Measurements from ENCODE around the gene UGT1A7.
"Not testable (repeated sequence)": the region's sequence is repeated elsewhere in the genome, so short reads cannot be mapped to it uniquely, and the experiment has no call there.

UGT1A7 gene
- 0 reads per million in 2 donors for total RNA-seq

DNA sequence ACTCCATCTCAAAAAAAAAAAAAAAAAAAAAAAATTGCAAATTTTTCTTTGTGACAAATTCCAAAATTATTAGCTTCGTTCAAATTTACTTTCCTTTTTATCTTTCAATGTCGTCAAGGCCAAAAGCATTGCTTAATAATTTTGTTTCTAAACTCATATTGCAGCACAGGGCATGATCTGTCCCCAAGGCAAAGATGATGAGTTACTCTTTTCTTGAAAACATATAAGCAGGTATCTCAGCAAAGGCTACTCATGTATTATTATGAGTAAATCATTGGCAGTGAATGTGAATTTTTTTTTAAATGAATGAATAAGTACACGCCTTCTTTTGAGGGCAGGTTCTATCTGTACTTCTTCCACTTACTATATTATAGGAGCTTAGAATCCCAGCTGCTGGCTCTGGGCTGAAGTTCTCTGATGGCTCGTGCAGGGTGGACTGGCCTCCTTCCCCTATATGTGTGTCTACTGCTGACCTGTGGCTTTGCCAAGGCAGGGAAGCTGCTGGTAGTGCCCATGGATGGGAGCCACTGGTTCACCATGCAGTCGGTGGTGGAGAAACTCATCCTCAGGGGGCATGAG is at the start of gene UGT1A7:
TSS of gene UGT1A7 (plus strand) at position 381 of the 579 bp plus-strand sequence. CDS start at position 418, 37 bp downstream.
- no peak for DNase-seq

DNA sequence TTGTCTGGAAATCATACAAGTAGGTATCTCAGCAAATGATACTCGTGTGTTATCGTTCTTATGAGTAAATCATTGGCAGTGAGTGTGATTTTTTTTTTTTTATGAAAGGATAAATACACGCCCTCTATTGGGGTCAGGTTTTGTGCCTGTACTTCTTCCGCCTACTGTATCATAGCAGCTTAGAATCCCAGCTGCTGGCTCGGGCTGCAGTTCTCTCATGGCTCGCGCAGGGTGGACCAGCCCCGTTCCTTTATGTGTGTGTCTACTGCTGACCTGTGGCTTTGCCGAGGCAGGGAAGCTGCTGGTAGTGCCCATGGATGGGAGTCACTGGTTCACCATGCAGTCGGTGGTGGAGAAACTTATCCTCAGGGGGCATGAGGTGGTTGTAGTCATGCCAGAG is 45.4 kb upstream of the UGT1A7 start, which contains the start of gene UGT1A10:
TSS of gene UGT1A10 (plus strand) at position 143 of the 400 bp plus-strand sequence. CDS start at position 218, 75 bp downstream.
- DNase-seq, result not testable (repeated sequence)

DNA sequence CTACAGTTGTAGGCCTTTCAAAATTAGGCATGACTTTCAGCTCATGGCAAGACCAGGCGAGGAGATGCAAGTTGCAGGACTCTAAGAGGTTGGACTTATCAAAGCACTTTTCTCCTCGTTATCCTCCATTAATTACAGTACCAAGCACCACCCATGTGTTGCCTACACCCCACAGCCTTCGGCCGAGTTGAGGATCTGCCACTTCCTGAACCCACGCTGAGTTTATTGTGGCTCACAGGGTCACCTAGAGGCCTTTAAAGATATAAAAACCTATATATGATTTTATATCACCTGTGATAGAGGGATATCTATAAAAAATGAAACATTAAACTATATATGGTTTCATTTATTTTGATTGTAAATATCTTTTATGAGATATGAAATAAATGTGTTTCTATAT is 42.9 kb upstream of the UGT1A7 start:
- DNase-seq, result no peak

DNA sequence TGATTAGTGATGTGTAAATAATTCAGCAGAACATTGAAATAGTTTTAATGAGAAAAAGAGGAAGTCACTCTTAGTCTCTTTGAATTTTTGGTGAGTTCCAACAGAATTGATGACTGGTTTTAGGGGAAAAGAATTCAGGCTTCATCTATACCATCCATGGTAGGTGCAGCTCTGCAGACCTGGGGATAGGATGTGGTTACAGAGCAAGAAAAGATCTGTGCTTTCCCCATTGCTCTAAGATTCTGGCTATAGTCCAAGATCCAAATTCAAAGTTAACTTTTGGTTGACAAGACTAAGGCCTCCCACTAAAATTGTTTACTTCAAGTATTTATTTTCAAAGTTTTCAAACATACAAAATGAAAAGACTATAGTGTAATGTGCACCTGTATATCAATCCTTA is 41.8 kb upstream of the UGT1A7 start:
- DNase-seq, result no peak

DNA sequence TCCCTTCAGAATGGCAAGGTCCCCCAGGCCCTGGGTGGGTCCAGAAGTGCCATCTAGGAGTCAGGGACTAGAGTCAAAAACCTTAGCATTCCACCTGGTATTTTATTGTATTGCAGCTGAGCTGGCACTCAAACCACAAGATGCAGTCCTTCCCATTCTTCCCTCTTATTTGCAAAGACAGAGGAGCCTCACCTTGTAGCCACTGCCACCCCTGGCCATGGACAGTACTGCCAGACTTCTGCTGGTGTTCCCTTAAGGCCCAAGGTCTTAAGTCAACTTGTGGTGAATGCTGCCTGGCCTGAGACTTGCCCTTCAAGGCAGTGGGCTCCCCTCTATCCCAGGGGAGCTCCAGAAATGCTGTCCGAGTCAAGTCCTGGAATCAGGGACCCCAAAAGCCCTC is 38.6 kb upstream of the UGT1A7 start:
- DNase-seq, result no peak

DNA sequence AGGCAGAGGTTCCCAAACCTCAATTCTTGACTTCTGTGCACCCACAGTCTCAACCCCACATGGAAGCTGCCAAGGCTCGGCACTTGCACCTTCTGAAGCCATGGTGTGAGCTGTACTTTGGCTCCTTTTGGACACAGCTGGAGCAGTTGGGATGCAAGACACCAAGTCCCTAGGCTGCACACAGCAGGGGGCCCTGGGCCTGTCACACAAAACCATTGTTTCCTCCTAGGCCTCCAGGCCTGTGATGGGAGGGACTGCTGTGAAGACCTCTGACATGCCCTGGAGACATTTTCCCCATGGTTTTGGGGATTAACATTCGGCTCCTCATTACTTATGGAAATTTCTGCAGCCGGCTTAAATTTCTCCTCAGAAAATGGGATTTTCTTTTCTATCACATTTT is 35.7 kb upstream of the UGT1A7 start:
- not testable (repeated sequence) for DNase-seq

DNA sequence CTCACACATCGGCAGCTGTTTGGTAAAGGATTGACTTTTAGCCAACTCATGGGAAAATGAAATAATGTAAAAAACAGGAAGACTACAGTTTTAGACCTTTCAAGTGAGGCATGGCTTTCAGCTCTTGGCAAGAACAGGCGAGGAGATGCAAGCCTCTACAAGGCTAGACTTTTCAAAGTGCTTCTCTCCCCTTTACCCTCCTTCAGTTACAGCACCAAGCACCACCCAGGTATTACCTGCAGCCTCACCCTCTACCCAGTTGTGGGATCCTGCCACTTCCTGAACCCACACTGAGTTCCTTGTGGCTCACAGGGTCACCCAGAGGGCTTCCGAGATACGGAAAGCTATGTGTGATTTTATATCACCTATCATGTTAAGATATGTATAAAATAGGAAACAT is 30.7 kb upstream of the UGT1A7 start:
- DNase-seq, result no peak

DNA sequence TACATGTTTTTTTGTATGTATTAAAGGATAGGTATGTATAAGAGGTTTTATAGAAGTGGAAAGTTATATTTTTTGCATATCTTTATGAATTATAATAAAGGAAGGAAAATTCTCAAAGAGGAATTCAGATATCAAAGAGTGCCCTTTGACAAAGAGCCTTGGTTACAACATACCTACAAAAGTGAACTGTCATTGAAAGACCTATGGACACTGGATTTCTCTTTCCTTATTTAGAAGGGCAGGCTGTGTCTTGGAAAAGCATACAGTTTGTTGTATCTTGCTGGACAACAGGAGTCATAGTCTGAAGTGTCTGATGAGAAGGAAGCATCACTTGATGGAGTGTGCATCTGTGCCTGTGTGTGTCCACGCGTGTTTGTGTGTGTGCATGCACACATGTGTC is 30.3 kb upstream of the UGT1A7 start:
- DNase-seq, result no peak

DNA sequence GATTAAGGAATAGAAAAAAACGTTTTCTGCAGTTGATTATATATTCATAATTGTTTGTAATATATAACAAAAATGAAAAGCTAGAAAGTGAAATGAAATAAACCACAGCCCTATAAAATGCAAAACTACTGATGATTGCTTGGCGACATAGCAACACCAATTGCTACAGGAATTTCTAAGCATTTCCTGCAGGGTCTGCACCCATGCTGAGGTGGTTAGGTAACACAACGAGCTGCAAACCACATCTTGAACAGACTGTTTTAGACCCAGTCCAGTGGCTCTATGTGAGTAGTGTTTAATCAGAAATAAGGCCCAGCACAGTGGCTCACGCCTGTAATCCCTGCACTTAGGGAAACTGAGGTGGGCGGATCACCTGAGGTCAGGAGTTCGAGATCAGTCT is 27.2 kb upstream of the UGT1A7 start:
- DNase-seq, result no peak

DNA sequence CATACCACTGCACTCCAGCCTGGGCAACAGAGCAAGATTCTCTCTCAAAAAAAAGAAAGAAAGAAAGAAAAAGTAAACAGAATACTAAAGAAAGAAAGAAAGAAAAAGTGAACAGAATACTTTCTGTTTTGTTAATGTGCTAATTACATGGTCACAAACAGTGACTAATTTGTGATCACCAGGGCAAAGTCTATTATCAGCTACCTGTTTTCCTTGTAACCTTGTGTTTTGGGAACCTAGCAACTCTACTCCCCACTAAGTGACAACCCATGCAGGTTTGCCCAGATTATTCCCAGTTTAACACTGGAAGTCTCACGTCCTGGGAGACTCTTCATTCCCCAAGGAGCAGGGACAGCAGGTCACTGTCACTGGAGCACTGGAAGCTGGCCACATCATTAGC is 26.7 kb upstream of the UGT1A7 start:
- DNase-seq, result no peak

DNA sequence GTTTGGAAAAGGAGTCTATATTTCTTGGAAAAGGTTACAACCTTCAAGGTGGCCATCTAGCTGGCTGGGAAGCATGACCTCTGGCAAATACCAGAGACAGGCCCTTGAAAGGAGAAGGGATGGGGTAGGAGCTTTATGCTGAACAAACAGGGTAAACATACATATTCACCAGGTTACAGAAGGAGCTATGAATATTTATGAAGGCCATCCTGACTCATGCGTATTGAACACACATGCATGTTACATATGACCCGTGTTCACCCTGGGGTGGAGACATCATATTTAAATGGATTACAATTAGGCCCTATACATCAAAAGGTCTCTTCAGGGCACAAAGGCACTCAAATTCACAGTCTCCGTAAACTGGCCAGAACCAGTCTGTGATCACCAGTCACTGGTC is 25.8 kb upstream of the UGT1A7 start:
- not testable (repeated sequence) for DNase-seq

DNA sequence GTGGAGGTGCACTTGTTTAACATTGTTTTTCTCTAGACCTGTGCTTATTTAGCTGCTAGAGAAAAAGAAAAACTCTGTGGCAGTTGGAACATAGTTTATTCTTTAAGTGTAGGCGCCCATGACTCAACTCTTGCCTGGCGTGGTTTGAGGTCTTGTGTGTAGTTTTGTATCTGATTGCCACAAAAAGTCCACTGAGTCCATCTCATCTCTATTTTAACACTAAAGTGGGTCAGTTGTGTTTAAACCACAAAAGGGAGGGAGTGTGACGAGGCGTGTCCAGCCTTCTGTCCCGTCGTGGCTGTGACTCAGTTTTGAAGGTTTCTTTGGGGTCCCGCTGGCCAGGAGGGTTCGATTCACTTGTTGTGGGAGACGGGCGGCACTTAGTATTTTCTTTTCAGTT is 25.3 kb upstream of the UGT1A7 start:
- no peak for DNase-seq

DNA sequence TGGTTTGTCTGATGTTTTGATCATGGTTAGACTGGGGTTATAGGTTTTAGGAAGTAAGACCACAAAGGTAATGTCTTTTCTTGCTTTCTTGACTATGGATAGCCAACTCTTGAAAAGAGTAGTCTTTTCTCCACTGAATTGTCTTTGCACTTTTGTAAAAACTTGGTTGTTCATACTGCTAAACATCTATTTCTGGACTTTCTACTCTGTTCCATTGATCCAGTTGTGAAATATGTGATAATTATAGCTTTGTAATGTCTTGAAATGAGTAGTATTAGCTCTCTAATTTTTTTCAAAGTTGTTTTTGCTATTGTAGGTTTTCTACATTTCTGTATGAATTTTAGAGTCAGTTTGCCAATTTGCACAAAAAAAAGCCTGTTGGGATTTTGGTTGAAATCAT is 23.1 kb upstream of the UGT1A7 start:
- no peak for DNase-seq

DNA sequence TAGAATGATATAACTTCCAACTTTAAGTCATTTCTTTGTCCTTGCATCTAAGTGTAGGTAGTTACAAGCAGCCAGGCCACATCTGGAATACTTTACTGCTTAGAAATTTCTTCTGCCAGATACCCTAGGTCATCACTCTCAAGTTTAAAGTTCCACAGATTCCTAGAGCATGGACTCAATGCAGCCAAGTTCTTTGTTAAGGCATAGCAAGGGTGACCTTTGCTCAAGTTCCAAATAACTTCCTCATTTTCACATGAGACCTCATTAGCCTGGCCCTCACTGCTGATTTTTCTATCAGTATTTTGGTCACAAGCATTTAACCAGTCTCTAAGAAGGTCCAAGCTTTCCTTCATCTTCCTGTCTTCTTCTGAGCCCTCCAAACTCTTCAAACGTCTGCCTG is 17.8 kb upstream of the UGT1A7 start:
- DNase-seq, result no peak

DNA sequence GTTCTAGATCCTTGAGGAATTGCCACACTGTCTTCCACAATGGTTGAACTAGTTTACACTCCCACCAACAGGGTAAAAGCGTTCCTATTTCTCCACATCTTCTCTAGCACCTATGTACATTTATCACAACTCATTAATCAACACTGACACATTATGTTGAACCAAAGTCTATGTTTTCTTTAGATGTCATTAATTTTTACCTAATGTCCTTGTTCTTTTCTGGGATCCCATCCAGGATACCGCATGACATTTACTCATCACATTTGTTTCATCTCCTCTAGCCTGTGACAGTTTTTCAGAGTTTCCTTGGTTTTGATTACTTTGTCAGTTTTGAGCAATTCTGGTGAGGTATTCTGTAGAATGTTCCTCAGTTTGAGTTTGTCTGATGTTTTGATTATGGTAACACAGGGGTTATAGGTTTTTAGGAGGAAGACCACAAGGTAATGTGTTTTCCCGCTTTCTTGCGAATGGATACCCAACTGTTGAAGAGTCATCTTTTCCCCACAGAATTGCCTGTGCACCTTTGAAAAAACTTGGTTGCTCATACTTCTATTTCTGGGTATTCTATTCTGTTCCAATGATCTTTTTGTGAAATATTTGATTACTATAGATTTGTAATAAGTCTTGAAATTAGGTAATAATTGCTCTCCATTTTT is 13.0 kb upstream of the UGT1A7 start:
- no peak for DNase-seq

DNA sequence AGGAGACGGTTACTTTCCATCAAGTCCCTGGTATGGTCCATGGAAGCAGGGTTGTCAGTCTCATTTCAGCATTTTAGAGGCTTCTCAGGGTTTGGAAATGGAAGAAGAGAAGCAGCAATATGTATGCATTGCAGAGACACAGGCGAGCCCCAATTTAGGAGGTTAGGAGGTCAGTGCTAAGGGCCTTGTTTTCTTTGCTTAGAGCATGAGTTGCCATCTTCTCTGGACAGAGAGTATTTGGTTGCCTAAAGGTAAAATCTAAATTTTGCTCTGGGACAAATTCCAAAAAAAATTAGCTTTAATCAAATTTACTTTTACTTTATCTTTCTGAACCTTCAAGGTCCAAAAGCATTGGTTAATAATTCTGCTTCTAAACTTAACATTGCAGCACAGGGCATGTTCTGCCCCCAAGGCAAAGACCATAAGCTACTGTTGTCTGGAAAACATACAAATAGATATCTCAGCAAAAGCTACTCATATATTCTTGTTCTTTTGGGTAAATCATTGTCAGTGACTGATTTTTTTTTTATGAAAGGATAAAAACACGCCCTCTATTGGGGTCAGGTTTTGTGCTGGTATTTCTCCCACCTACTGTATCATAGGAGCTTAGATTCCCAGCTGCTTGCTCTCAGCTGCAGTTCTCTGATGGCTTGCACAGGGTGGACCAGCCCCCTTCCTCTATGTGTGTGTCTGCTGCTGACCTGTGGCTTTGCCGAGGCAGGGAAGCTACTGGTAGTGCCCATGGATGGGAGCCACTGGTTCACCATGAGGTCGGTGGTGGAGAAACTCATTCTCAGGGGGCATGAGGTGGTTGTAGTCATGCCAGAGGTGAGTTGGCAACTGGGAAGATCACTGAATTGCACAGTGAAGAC is 10.2 kb upstream of the UGT1A7 start, which contains the start of gene UGT1A9:
TSS of gene UGT1A9 (plus strand) at position 609 of the 872 bp plus-strand sequence. CDS start at position 646, 37 bp downstream.
- DNase-seq, result no peak

DNA sequence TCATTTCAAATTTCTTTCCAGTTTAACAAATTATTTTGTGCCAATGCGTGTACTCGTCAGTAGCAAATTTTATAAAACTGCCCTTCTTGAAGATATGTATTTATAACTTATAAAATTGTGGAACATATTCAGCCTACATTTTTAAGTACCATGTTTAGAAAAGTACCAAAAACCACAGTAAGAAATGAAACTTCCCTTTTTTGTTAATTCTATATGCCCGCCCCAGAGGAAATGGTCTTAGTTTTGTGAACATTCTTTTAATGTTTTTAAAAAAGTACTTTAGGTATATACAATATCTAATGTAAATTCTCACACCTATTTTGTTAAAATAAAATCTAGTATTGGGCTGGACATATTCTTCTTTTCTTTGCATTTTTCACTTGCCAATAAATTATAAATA is 8.8 kb upstream of the UGT1A7 start:
- no peak for DNase-seq

DNA sequence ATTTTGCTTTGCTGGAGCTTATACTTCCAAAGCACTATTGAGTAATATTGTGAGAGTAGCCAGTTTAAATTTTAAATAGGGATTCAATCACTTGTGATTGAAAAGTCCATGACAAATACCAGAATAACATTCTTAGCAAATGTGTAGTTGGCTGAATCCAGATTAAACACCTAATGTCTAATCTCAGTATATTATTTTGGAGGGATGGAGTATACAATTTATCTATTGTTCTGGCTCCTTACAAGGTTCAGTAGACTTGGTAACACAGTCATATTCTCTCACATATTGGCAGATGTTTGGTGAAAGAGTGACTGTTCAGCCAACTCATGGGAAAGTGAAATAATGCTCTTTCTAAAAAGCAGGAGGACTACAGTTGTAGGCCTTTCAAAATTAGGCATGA is 7.8 kb upstream of the UGT1A7 start:
- no peak for DNase-seq

DNA sequence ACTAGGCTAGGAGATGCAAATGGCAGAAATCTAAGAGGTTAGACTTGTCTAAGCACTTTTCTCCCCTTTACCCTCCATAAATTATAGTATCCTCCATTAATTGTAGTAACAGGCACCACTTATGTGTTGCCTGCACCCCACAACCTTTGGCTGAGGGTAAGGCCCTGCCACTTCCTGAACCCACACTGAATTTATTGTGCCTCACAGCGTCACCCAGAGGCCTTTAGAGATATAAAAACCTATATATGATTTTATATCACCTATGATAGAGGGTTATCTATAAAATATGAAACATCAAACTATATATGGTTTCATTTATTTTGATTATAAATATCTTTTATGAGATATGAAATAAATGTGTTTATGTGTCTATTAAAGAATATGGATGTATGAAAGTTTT is 7.4 kb upstream of the UGT1A7 start:
- DNase-seq, result no peak

DNA sequence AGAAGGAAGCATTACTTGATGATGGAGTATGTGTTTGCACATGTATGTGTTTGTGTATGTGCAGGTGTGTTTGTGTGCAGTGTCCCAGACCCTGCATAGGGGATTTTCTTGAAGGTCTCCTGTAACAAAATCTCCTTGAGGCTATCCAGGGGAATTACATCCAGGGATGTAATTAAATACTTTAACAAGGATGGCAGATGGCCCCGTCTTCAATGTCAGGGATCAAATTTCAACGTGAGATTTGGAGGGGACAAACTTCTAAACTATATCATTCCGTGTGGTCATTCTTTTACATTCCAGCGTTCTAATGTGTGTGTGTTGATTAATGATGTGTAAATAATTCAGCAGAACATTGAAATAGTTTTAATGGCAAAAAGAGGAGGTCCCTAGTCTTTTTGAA is 6.7 kb upstream of the UGT1A7 start:
- no peak for DNase-seq

DNA sequence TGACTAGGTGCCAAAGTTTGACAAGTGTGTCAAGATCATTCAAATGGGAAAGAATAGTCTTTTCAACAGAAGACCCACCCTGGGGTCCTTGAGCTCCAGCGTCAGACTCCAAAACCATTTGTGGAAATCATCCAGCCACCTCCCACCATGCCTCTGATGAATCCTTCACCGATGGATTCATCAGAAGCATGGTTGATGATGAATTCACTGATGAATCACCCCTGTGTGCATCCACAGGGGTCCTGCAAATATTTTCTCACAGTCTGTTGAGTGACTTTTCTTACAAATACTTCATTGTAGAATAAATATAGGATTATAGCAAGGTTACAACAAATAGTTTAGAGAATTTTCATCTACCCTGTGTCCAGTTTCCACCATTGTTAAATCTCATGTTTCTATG is 5.7 kb upstream of the UGT1A7 start:
- no peak for DNase-seq

DNA sequence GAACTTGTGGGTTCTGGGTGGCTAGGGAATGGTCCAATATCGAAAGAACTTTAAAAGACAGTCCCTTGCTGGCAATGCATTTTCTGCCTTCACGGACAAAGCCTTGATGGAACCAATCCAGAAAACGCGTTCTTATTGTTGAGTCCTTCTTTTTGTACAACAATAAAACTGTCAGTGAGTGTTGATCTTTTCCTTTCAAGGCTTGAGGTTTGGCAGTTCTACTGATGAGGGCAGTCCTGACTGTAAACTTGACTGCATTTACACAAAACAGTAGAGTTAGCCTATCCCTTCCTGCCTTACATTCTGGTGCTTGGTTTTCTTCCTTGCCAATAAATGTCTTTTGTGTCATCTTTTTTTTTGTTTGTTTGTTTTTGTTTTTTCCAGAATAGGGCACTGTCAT is 2.5 kb upstream of the UGT1A7 start:
- no peak for DNase-seq

DNA sequence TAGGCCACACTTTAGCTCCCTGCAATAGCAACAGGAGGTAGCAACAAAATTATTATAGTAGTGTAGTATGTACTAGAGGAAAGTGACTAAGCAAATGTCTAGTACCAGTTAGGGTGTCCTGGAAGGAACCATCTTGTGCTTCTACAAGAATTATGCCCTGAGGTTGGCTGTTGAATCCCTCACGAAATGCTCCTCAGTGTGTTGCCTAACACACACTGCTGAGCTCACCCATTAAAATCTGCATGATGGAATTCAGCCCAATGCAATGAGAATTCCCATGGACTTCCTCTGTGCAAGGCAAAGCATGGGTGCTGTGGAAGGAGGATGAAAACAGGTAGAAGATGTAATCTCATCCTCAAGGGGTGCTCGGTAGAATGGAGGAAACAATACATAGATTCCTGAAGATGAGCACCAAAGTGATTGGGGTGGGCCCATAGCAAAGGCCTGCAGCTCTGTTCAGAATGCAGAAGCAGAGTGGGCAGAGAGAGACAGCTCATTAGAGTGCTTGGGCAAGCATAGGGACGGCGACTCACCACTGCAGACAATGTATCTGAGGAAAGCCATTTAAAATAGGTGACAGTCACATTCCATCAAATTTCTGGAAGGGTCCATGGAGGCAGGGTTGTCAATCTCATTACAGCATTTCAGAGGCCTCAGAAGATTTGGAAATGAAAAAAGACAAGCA is 1.2 kb upstream of the UGT1A7 start:
- DNase-seq, result no peak

All from T-helper 9 cell (primary cell).